ENCODE results near the gene PIP4K2B. TPM values are rescaled to one million over a fixed set of nuclear protein-coding genes. Genes with fewer than 3 reads are reported as not detected.

Gene PIP4K2B
- total and polyA plus RNA-seq, 9 of the 15 experiments (the other 6 are each of a cell fraction or from before 2014, with no cell fraction given): 3.7 to 29.9 (median 23.0) TPM

DNA sequence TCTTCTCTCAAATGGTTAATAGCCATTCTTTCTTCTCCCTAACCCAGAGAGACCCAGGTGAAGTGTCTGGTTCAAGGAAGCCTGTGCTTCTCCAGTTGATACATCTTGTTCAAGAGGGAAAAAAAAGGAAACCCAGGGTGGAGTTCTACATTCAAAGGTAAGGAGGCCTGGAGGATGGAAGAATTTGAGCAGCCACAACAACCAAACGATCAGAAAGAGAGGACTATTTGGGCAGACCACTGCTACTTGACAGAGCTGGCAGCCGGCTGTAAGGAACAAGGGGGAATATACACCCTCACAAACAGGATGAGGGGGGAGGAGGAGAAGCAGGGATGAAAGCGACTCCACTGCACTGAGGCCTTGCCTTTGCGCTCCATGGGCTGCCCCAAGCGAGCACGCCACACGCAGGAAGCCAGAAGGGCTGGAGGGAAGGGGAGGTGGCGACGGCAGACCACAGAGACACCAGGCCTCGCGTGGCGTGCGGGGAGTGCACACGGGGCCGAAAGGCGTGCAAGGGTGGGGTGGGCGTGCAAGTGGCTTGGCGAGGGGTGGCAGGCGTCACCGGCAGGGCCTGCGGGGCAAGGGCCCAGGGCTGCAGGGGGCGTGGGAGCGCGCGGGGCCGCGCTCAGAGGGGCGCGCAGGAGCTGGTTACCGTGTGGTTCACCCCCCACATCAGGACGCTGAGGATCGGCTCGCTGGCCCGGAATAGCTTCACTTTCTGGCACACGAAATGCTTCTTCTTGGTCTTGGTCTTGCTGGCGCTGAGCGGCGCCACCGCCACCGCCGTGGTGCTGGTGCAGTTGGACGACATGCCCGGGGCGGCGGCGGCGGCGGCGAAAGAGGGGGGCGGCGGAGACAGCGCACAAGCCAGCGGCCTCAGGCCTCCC, 499 bp downstream of the PIP4K2B start:
- under 1% methylated on average over 27 of the region's 53 CpGs for WGBS (ENCODE audit: insufficient coverage, low coverage, missing lambda C conversion rate)
- POLR2A ChIA-PET: interaction anchor here (0.6 to 2.5 kb wide), 8 partner anchors 11 to 94 kb away, joined by 3 to 19 read pairs (median 4); partner anchors contain the start of genes CWC25, MLLT6 and RPL23
- no peaks in the 10 kb centered on the region for H3K27me3 ChIP-seq (ENCODE audit: control insufficient read depth in 2 of 2, insufficient read depth in 2 of 2, low read length in 2 of 2)
- CTCF ChIA-PET (ENCODE audit: low intra/inter-chr PET ratio): no interaction called here
- intact Hi-C loops (cut with micrococcal nuclease) (no loop called here), in situ Hi-C loops (cut with MboI) (no loop called here)
- DNase-seq (ENCODE audit: extremely low read depth in 1 of 4, low spot score in 3 of 4) (peak; percentile 61 to 84 (median 72)), FAIRE-seq (no peak), ATAC-seq (peak; percentile 58)
- peaks cover 50% of the 10 kb centered on the region for H3K36me3 ChIP-seq (ENCODE audit: control insufficient read depth, insufficient read depth, low read length)
- H3K9ac ChIP-seq (ENCODE audit: insufficient read depth in 1 of 2, low read depth in 2 of 2, low read length in 2 of 2): peak overlapping the region; percentile 74 to 96
- peak overlapping the region; percentile 87 for H3K4me3 ChIP-seq
- H4K20me1 ChIP-seq (replicated peaks; ENCODE audit: control insufficient read depth, insufficient read depth, low read length): peaks cover 10% of the 10 kb centered on the region; the same call in 1 of the 2 replicates
- H3K27ac ChIP-seq (ENCODE audit: extremely low read depth, low read depth, low read length): peak overlapping the region; percentile 82
- H2AFZ ChIP-seq (ENCODE audit: low read depth, low read length): peak overlapping the region; percentile 90
- H3K9me1 ChIP-seq (ENCODE audit: control insufficient read depth, insufficient read depth, low read length): no peaks in the 10 kb centered on the region
- H3K79me2 ChIP-seq (ENCODE audit: control insufficient read depth, insufficient read depth, low read length): peaks cover 38% of the 10 kb centered on the region
- H3K4me1 ChIP-seq (replicated peaks in 1 of 2; ENCODE audit: control insufficient read depth in 2 of 2, insufficient read depth in 2 of 2, low read length in 2 of 2): peaks cover 20% of the 10 kb centered on the region in 2 experiments
- no peaks in the 10 kb centered on the region for H3K9me3 ChIP-seq (replicated peaks; ENCODE audit: control insufficient read depth, insufficient read depth, low read depth, low read length)
- BruUV-seq (replicated peaks): no TSS peak
- peak overlapping the region; percentile 93 for H3K4me2 ChIP-seq (ENCODE audit: insufficient read depth, low read length)
- TF ChIP-seq, protein P1, sequence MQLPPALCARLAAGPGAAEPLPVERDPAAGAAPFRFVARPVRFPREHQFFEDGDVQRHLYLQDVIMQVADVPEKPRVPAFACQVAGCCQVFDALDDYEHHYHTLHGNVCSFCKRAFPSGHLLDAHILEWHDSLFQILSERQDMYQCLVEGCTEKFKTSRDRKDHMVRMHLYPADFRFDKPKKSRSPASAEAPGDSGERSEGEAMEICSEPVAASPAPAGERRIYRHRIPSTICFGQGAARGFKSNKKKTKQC (CRISPR knock-in tag; IDR thresholded peaks at IDR 0.05): no peak
- TF ChIP-seq FOXM1 (IDR thresholded peaks at IDR 0.05; ENCODE audit: low read depth): no peak
- TF ChIP-seq FOXM1 (CRISPR knock-in tag; IDR thresholded peaks at IDR 0.05; ENCODE audit: low read depth): no peak
- no peak for TF ChIP-seq U2AF1 (optimal IDR thresholded peaks at IDR 0.05; ENCODE audit: low read depth, low read length)
- TF ChIP-seq, protein P2, sequence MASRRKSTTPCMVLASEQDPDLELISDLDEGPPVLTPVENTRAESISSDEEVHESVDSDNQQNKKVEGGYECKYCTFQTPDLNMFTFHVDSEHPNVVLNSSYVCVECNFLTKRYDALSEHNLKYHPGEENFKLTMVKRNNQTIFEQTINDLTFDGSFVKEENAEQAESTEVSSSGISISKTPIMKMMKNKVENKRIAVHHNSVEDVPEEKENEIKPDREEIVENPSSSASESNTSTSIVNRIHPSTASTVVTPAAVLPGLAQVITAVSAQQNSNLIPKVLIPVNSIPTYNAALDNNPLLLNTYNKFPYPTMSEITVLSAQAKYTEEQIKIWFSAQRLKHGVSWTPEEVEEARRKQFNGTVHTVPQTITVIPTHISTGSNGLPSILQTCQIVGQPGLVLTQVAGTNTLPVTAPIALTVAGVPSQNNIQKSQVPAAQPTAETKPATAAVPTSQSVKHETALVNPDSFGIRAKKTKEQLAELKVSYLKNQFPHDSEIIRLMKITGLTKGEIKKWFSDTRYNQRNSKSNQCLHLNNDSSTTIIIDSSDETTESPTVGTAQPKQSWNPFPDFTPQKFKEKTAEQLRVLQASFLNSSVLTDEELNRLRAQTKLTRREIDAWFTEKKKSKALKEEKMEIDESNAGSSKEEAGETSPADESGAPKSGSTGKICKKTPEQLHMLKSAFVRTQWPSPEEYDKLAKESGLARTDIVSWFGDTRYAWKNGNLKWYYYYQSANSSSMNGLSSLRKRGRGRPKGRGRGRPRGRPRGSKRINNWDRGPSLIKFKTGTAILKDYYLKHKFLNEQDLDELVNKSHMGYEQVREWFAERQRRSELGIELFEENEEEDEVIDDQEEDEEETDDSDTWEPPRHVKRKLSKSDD (conservative IDR thresholded peaks at IDR 0.05; ENCODE audit: low read length): no peak
- no peak for TF ChIP-seq CBX2 (IDR thresholded peaks at IDR 0.05; ENCODE audit: insufficient read depth, low read length, poor library complexity, severe bottlenecking)
- TF ChIP-seq SAFB (IDR thresholded peaks at IDR 0.05; ENCODE audit: borderline replicate concordance, low read depth, low read length): peak; percentile 50; the same call in 1 of the 2 replicates
- no peak for TF ChIP-seq WHSC1 (IDR thresholded peaks at IDR 0.05; ENCODE audit: low read length)
- peak; percentile 19 for TF ChIP-seq CCNT2 (IDR thresholded peaks at IDR 0.05; ENCODE audit: borderline replicate concordance, extremely low read depth, insufficient read length, low read depth, low read length)
- TF ChIP-seq ZFP30 (CRISPR knock-in tag; IDR thresholded peaks at IDR 0.05; ENCODE audit: borderline replicate concordance): no peak
- TF ChIP-seq E2F3 (CRISPR knock-in tag; IDR thresholded peaks at IDR 0.05): no peak
- TF ChIP-seq, protein P3, sequence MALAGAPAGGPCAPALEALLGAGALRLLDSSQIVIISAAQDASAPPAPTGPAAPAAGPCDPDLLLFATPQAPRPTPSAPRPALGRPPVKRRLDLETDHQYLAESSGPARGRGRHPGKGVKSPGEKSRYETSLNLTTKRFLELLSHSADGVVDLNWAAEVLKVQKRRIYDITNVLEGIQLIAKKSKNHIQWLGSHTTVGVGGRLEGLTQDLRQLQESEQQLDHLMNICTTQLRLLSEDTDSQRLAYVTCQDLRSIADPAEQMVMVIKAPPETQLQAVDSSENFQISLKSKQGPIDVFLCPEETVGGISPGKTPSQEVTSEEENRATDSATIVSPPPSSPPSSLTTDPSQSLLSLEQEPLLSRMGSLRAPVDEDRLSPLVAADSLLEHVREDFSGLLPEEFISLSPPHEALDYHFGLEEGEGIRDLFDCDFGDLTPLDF (CRISPR knock-in tag; IDR thresholded peaks at IDR 0.05): no peak
- TF ChIP-seq FOXJ3 (CRISPR knock-in tag; IDR thresholded peaks at IDR 0.05): no peak
